HG03520 (cell line): ENCODE data around the gene MIEN1.
"Not testable (repeated sequence)": the region's sequence is repeated elsewhere in the genome, so short reads cannot be mapped to it uniquely, and the experiment has no call there.

ENCODE experiments used
- ATAC-seq: cut with Tn5 transposase; IDR thresholded peaks from one replicate; pipeline ENCODE4 v1.9.1; 2021; ENCODE audit warnings: mild to moderate bottlenecking, moderate library complexity; ENCODE audit not compliant: unreplicated experiment

MIEN1 gene

GRCh38 chr17:39756380-39757079 lies 26.2 kb upstream of the MIEN1 start:
- no peak for ATAC-seq

GRCh38 chr17:39755554-39756379 lies 25.4 kb upstream of the MIEN1 start:
- ATAC-seq, result no peak

- ATAC-seq, result no peak
Observed at GRCh38 chr17:39754958-39755553, 24.7 kb upstream of the MIEN1 start.

- ATAC-seq, result peak; percentile 51
Observed at GRCh38 chr17:39754161-39754957, 24.0 kb upstream of the MIEN1 start.

GRCh38 chr17:39753514-39754160 lies 23.3 kb upstream of the MIEN1 start:
- ATAC-seq, result peak; percentile 30

GRCh38 chr17:39752241-39752881 lies 22.0 kb upstream of the MIEN1 start:
- no peak for ATAC-seq

GRCh38 chr17:39751637-39752036 lies 21.3 kb upstream of the MIEN1 start:
- no peak for ATAC-seq

GRCh38 chr17:39751016-39751543 lies 20.7 kb upstream of the MIEN1 start:
- ATAC-seq, result no peak

- no peak for ATAC-seq
Observed at GRCh38 chr17:39750131-39751015, 20.0 kb upstream of the MIEN1 start.

- not testable (repeated sequence) for ATAC-seq
Observed at GRCh38 chr17:39748444-39749034, 18.2 kb upstream of the MIEN1 start.

GRCh38 chr17:39747745-39748144 lies 17.4 kb upstream of the MIEN1 start:
- no peak for ATAC-seq

GRCh38 chr17:39746145-39746461 lies 15.8 kb upstream of the MIEN1 start:
- ATAC-seq, result no peak

- no peak for ATAC-seq
Observed at GRCh38 chr17:39745335-39746144, 15.2 kb upstream of the MIEN1 start.

GRCh38 chr17:39744836-39745215 lies 14.5 kb upstream of the MIEN1 start:
- no peak for ATAC-seq

GRCh38 chr17:39744075-39744835 lies 13.9 kb upstream of the MIEN1 start:
- ATAC-seq, result no peak

- no peak for ATAC-seq
Observed at GRCh38 chr17:39742856-39743436, 12.6 kb upstream of the MIEN1 start.
